Stimulated activated CD8-positive, alpha-beta memory T cell treated with anti-CD3 and anti-CD28 coated beads, Interleukin-15, amount 100 ng/mL, for 48 hours (primary cell): ENCODE data around the gene NTM.

Experiments
- DNase-seq, 2 donors: peaks; one replicate each; pipeline ENCODE4 v3.0.0-alpha.2; 2020; ENCODE audit warnings: low read depth in 2 of 2

NTM gene

DNA sequence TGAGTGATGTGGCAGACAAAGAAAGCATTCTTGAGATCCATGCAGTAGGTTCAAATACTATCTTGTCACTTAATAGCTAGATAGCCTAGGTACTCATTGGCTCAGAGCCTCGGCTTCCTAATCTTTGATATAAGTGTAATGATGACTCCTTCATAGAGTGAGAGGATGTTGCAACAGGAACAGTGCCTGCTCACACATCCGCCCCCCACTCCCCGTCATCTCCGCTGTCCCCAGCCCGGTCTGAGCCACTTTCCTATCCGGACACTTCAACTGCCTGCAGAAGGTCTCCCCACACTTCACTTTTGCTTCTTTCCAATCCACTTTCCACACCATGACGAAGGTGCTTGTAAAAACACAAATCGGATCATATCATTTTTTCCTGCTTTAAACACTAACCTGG, 128.8 kb downstream of the NTM start:
- no peak for DNase-seq

GRCh38 chr11:131503017-131503416, 132.6 kb downstream of the NTM start:
- DNase-seq = no peak

- DNase-seq = no peak
Observed at GRCh38 chr11:131504199-131504949, 134.0 kb downstream of the NTM start.

GRCh38 chr11:131506348-131506747, 135.9 kb downstream of the NTM start:
- DNase-seq = no peak

DNA sequence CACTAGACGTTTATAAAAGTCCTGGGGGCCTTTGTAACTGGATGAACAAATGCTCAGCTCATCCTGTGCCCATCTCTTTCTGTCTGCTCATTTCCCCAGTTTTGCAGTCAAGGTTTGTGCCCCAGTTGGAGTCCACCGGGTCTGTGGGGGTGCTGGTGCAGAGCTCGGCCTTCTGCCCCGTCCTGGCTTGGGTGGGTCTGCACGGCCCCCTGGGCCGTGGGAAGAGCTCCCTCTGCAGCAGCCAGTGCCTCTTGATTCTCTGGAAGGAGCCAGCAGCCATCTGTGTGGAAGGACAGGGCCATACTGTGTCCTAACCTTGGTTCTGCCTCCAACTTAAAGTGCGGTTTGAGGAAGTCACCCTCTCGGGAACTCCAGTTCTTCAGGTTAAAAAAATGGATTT, 140.2 kb downstream of the NTM start:
- no peak for DNase-seq

GRCh38 chr11:131511794-131512193, 141.4 kb downstream of the NTM start:
- no peak for DNase-seq

GRCh38 chr11:131512228-131512627, 141.8 kb downstream of the NTM start:
- no peak for DNase-seq

GRCh38 chr11:131514062-131514461, 143.6 kb downstream of the NTM start:
- DNase-seq = no peak

GRCh38 chr11:131518305-131518838, 148.0 kb downstream of the NTM start:
- no peak for DNase-seq

GRCh38 chr11:131522851-131523250, 152.4 kb downstream of the NTM start:
- no peak for DNase-seq

GRCh38 chr11:131530407-131530806, 160.0 kb downstream of the NTM start:
- no peak for DNase-seq

DNA sequence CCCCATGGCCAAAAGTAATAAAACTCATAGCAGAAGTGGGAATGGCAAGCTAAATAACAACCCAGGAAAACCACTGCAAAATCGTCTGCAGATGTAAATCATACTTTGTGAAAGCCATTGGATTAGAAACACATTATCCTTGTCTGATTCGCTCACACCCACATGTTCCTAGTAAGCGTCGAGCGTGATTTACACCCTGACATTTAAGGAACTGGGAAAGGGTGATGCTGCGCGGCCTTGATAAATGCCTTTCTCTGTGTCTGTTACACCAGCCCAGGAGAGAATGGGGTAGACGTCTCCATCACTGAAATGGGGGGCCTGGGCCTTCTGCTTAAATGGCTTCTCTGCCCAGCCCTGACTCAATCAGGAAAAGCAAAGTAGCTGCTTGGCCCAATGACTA, 162.7 kb downstream of the NTM start:
- no peak for DNase-seq

GRCh38 chr11:131533998-131534397, 163.6 kb downstream of the NTM start:
- no peak for DNase-seq

GRCh38 chr11:131534611-131535010, 164.2 kb downstream of the NTM start:
- no peak for DNase-seq

- no peak for DNase-seq
Observed at GRCh38 chr11:131536159-131536558, 165.7 kb downstream of the NTM start.

DNA sequence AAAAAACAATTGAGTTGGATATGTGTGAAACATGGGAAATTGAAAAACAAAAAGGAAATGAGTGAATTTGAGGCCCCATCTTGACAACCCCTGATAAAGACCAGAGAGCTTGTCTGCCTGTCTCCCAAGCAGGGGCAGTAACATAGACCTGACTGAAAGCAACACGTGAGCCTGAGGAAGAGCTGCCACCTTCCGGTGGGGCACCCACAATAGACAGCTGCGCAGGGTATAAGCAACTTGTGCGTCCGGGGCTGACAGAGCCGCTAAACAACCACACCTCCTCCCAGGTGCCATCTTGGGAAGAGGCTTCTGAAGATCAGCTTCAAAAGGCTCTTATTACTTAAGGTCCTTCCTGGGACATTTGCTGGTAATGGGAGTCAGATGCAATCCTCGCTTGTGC, 166.8 kb downstream of the NTM start:
- DNase-seq = no peak

GRCh38 chr11:131537748-131538147, 167.3 kb downstream of the NTM start:
- no peak for DNase-seq

DNA sequence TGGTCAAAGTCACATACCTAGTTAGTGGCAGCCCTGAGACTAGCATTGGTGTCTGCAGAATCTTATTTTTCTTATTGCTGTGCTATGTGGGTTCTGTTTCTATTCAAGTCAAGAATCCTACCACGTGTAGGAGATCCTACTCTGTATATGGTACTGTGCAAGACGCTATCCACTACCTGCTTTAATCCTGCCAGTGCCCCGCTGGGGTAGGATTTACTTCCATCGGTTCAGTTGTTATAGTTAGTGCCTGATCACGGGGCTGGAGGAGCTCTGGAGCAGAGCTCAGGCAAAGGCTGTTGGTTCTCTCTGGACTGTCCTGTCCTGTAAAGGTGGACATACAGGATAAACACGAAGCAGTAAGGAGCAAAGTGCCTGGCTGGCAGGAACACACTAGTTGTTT, 167.9 kb downstream of the NTM start:
- no peak for DNase-seq

GRCh38 chr11:131540676-131541075, 170.3 kb downstream of the NTM start:
- no peak for DNase-seq

GRCh38 chr11:131543389-131544025, 173.1 kb downstream of the NTM start:
- DNase-seq = no peak

- DNase-seq = no peak
Observed at GRCh38 chr11:131544591-131544990, 174.2 kb downstream of the NTM start.

- DNase-seq = no peak
Observed at GRCh38 chr11:131546218-131546895, 175.9 kb downstream of the NTM start.

DNA sequence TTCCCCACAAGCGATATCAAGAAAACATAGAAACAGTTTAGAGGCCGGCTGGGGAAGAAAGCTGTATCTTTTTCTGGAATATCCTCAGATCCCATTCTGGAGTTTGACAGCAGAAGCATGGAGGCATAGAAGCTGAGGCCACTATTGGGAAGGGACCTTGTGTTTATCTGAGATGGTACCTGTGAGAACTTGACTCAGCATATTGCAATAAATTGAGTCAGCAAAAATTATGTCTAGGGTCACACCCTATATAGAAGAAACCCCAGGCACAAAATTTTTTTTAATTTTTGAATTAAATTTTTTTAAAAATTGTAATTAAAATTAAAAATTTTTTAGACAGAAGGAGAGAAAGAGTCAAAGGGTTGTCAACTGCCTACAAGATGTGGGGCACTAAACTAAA, 178.7 kb downstream of the NTM start:
- no peak for DNase-seq
